ENCODE results near the gene CENPM. TPM values are rescaled to one million over a fixed set of nuclear protein-coding genes. Genes with fewer than 3 reads are reported as not detected.

CENPM gene
- polyA plus RNA-seq, 1 donor (not counting 4 experiments of a cell fraction or from before 2014, with no cell fraction given) = 4.8 TPM

DNA sequence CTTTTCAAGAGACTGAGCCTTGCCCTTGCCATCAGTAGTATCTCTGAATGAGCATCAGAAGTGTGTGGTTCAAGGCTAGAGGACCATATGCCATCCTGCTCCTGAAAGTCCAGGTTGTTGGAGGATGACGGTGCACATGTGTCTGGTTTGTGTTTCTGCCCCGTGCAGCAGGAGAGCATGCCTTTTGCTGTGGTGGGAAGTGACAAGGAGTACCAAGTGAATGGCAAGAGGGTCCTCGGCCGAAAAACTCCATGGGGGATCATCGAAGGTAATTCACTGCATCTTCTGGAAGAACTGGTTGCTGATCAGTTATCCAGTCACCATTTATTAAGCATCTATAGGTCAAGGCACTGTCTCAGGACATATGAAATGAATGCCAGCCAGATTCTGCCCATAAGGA, 45.5 kb upstream of the CENPM start:
- no peak overlapping the region for H3K27ac ChIP-seq (ENCODE audit: control insufficient read depth, insufficient read depth, low read length)
- no peaks in the 10 kb centered on the region for H3K9me1 ChIP-seq (ENCODE audit: control insufficient read depth, extremely low read depth, insufficient read depth, low read length)
- H3K9me3 ChIP-seq (ENCODE audit: control insufficient read depth, low read depth, low read length) = no peaks in the 10 kb centered on the region
- H3K9ac ChIP-seq (ENCODE audit: control insufficient read depth, extremely low read depth, insufficient read depth, low read length) = no peak overlapping the region
- no peak overlapping the region for H2AFZ ChIP-seq (ENCODE audit: control insufficient read depth, low read length)
- TF ChIP-seq, protein P1, sequence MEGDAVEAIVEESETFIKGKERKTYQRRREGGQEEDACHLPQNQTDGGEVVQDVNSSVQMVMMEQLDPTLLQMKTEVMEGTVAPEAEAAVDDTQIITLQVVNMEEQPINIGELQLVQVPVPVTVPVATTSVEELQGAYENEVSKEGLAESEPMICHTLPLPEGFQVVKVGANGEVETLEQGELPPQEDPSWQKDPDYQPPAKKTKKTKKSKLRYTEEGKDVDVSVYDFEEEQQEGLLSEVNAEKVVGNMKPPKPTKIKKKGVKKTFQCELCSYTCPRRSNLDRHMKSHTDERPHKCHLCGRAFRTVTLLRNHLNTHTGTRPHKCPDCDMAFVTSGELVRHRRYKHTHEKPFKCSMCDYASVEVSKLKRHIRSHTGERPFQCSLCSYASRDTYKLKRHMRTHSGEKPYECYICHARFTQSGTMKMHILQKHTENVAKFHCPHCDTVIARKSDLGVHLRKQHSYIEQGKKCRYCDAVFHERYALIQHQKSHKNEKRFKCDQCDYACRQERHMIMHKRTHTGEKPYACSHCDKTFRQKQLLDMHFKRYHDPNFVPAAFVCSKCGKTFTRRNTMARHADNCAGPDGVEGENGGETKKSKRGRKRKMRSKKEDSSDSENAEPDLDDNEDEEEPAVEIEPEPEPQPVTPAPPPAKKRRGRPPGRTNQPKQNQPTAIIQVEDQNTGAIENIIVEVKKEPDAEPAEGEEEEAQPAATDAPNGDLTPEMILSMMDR (optimal IDR thresholded peaks at IDR 0.05 in 1 of 3, IDR thresholded peaks at IDR 0.05 in 1 of 3, conservative IDR thresholded peaks at IDR 0.05 in 1 of 3; ENCODE audit: extremely low read depth in 1 of 3, insufficient read depth in 2 of 3, low read length in 3 of 3) = no peak
- TF ChIP-seq EZH2 (IDR thresholded peaks at IDR 0.05; ENCODE audit: low read length) = no peak
- no peaks in the 10 kb centered on the region for H3K79me2 ChIP-seq (ENCODE audit: control insufficient read depth, insufficient read depth, low read length)
- H3K4me2 ChIP-seq (ENCODE audit: control insufficient read depth, extremely low read depth, insufficient read depth, low read depth, low read length) = no peak overlapping the region
- H3K27me3 ChIP-seq (ENCODE audit: control insufficient read depth, extremely low read depth, insufficient read depth, low read length) = peaks cover 10% of the 10 kb centered on the region
- no peaks in the 10 kb centered on the region for H3K36me3 ChIP-seq (ENCODE audit: control insufficient read depth in 2 of 2, extremely low read depth in 1 of 2, insufficient read depth in 2 of 2, low read length in 2 of 2)
- DNase-seq (ENCODE audit: low read depth, low spot score) (no peak), FAIRE-seq (no peak)
- dilution Hi-C loops (cut with MboI; ENCODE audit: extremely low pct_ligation_motif_present, low sequenced_read_pairs) = no loop called here
- H3K4me3 ChIP-seq (ENCODE audit: control insufficient read depth in 2 of 3, extremely low read depth in 1 of 3, insufficient read depth in 2 of 3, low read depth in 1 of 3, low read length in 3 of 3) = no peak overlapping the region
- no peaks in the 10 kb centered on the region for H3K4me1 ChIP-seq (ENCODE audit: control insufficient read depth, extremely low read depth, insufficient read depth, low read length)
- H4K20me1 ChIP-seq (ENCODE audit: control insufficient read depth, extremely low read depth, insufficient read depth, low read length) = no peaks in the 10 kb centered on the region

DNA sequence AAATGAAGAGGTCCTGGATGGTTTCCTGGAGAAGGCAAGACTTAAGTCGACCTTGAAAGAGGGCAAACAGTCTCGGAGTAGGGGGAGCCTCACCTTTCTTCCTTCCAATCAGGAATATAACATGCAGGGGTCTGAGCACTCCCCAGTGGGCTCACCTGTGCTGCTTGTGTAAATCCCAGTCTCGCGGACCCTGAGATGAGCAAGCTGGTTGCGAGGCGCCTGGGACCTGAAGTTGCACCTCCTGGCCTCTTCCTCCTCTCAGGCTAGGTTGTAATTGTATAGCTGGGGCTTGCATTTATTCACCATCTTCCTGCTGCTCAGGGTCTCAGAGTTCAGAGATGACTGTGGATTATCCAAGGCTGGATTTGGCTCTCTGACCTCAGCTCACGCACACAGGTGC, 44.2 kb upstream of the CENPM start:
- Histone ChIP-seq H3K4me3 (ENCODE audit: control insufficient read depth in 2 of 3, extremely low read depth in 1 of 3, insufficient read depth in 2 of 3, low read depth in 1 of 3, low read length in 3 of 3) (no peak overlapping the region), H3K36me3 (ENCODE audit: control insufficient read depth in 2 of 2, extremely low read depth in 1 of 2, insufficient read depth in 2 of 2, low read length in 2 of 2) (no peaks in the 10 kb centered on the region), H3K4me1 (ENCODE audit: control insufficient read depth, extremely low read depth, insufficient read depth, low read length) (no peaks in the 10 kb centered on the region), H3K9me1 (ENCODE audit: control insufficient read depth, extremely low read depth, insufficient read depth, low read length) (no peaks in the 10 kb centered on the region), H4K20me1 (ENCODE audit: control insufficient read depth, extremely low read depth, insufficient read depth, low read length) (no peaks in the 10 kb centered on the region), H3K9me3 (ENCODE audit: control insufficient read depth, low read depth, low read length) (no peaks in the 10 kb centered on the region), H3K79me2 (ENCODE audit: control insufficient read depth, insufficient read depth, low read length) (no peaks in the 10 kb centered on the region), H3K27me3 (ENCODE audit: control insufficient read depth, extremely low read depth, insufficient read depth, low read length) (peaks cover 7% of the 10 kb centered on the region), H3K4me2 (ENCODE audit: control insufficient read depth, extremely low read depth, insufficient read depth, low read depth, low read length) (no peak overlapping the region), H2AFZ (ENCODE audit: control insufficient read depth, low read length) (no peak overlapping the region), H3K27ac (ENCODE audit: control insufficient read depth, insufficient read depth, low read length) (no peak overlapping the region), H3K9ac (ENCODE audit: control insufficient read depth, extremely low read depth, insufficient read depth, low read length) (no peak overlapping the region)
- TF ChIP-seq EZH2 (IDR thresholded peaks at IDR 0.05; ENCODE audit: low read length) = no peak
- TF ChIP-seq, protein P1 (optimal IDR thresholded peaks at IDR 0.05 in 1 of 3, IDR thresholded peaks at IDR 0.05 in 1 of 3, conservative IDR thresholded peaks at IDR 0.05 in 1 of 3; ENCODE audit: extremely low read depth in 1 of 3, insufficient read depth in 2 of 3, low read length in 3 of 3) = no peak
- dilution Hi-C loops (cut with MboI; ENCODE audit: extremely low pct_ligation_motif_present, low sequenced_read_pairs) = no loop called here
- DNase-seq (ENCODE audit: low read depth, low spot score) = no peak
- no peak for FAIRE-seq
